GM21619 (cell line): ENCODE results near the gene PCDHGA1.

ENCODE experiments used
- ATAC-seq: cut with Tn5 transposase; IDR thresholded peaks from one replicate; pipeline ENCODE4 v1.9.1; 2021; ENCODE audit not compliant: unreplicated experiment

Gene PCDHGA1

DNA sequence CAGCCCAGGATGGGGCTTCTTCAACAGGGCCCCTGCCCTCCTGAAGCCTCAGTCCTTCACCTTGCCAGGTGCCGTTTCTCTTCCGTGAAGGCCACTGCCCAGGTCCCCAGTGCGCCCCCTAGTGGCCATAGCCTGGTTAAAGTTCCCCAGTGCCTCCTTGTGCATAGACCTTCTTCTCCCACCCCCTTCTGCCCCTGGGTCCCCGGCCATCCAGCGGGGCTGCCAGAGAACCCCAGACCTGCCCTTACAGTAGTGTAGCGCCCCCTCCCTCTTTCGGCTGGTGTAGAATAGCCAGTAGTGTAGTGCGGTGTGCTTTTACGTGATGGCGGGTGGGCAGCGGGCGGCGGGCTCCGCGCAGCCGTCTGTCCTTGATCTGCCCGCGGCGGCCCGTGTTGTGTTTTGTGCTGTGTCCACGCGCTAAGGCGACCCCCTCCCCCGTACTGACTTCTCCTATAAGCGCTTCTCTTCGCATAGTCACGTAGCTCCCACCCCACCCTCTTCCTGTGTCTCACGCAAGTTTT is 182.1 kb downstream of the PCDHGA1 start:
- no peak for ATAC-seq

DNA sequence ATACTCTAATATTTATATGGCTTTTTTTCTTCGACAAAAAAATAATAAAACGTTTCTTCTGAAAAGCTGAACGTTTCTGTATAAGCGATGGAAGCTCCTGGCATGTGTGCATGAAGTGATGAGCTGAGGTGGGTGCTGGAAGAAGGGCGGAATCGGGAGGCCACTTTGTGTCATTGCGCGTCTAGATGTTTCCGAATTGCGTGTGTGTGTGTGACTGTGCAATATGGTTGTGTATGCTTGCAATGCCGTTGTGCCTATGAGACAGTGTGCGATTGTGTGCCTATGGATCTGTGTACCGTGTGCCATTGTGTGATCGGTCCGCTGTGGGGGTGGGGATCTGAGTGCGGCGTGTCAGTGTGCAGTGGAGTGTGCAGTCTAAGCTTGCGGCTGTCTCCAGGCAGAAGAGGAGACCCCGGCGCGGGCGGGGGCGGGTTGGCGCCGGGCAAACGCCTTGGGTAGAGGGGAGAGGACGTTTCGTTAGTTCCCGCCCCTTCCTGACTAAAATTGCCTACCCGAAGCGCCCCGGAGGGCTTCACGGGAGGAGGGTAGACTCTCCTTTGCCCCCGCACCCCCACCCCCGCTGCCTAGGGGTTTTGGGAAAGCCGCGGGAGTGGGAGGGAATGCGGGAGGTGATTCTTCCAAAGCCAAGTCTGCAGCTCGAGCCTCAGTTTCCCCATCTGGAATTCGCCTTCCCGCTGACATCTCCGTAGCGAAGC is 182.8 kb downstream of the PCDHGA1 start:
- no peak for ATAC-seq

DNA sequence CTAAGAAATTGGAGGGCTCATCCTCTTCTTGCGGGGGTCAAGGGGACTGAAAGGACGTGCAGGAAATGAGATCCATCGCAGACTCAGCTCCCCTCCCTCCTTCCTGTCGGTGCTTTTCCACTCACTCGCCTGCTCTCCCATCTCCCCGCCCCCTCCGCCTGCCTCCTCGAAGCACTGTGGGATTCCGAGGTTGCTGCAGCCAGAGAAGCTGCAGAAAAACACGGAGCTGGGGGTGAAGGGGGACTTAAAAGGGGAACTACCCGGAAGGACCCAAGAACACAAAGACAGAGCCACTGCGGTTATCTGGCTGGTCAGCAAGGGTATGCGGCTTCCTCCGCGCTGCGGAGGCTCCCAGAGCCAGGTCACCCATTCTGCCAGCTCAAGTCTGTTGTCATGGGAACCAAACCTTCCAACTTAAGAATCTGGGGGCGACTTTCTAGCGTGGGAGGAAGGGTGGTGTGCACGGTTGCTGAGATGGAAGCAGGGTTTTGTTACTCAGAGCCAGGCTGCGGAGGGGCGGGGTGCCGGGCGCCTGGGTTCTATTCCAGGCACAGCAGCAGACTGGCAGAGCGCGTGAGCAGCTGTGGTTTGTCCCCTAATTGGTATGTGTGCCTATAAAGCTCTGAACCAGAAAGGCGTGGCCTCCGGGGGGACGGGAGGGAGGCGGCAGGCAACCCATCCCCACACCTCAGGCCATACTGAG is 183.5 kb downstream of the PCDHGA1 start:
- peak; percentile 21 for ATAC-seq

DNA sequence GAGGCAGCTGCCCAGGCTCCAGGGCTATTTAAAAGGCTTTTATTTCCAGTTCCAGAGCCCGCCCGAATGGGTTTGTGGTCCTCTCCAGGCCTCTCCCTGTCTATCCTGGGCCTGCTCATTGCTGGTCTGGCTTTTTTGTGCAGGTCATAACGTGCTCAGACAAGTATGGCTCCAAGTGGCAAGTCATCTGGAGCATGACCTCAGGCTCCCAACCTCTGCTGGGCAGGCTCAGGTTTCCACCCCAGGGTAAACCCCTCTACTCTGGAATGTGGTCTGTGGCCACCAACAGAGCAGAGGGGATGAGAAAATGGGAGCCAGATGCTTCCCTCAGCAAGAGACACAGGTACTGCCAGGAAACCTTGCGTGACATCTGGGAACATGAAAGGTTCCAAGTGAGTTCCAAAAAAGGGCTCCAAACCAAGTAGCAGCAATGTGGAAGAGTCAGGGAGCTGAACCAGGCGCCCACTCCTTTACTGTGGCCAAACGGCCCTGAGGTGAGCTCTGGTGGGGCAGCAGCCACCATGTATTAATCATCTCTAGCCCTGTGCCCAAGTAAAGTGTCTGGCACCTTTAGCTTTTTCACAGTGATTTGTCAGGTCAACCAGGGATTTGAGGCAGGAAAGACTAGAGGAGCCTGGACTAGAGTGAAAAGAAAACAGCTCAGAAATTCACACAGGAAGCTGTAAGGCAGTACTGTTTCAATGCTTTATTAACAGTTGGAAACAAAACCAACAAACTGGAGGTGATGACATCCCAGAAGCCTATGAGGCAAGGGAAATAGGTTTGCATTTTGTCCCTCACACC is 184.2 kb downstream of the PCDHGA1 start:
- ATAC-seq = peak; percentile 7

DNA sequence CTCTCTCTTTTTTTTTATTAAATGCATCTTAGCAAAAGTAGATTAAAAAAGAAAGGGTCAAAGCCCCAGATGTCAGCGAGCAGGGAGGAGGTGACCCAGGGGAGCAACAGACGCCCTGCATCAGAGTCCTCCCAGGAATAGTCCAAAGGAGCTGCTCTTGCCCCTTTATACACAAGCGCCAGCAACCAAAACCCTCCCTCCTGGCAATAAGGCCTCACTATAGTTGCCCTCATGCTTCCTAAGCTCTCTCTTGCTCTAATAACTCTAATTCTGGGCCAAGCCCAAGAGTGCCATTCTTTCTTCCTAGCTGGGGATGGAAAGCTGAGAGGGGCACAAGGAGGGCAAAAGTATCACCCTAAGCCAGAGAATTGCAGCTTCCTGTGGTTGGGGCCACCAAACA is 184.8 kb downstream of the PCDHGA1 start:
- ATAC-seq = no peak

DNA sequence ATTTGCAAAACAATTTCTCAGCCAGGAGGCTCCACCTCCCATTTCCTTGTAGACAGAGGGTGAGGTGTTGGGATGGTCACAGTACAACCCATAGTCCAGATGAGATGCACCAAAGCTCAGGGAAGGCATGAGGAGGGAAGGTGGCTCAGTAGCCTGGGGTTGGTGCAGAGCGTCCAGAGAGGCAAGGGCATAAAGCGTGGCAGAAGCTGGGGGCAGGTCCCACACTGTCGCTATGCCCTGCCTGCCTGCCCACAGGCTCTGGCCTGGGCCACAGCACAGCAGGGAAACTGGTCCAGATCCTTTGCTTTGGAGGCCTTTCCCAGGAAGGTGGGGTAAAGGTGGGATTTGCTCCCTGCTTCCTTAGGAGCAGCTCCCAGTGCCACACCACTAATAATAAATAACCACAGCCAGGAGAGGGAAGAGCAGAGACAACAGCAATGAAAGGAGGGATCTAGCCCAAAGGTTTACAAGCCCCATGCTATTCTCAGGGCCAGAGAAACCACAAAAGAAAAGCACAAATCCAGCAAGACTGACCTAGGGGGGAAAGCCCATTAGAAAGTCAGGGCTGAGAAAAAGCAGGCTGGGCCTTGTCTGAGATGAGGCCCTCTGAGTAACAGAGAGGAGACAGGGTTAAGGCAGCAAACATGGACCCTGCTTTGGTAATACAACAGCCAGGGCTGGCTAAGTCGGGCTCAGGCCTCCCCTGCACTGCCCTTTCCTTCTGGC is 185.8 kb downstream of the PCDHGA1 start:
- ATAC-seq = no peak

DNA sequence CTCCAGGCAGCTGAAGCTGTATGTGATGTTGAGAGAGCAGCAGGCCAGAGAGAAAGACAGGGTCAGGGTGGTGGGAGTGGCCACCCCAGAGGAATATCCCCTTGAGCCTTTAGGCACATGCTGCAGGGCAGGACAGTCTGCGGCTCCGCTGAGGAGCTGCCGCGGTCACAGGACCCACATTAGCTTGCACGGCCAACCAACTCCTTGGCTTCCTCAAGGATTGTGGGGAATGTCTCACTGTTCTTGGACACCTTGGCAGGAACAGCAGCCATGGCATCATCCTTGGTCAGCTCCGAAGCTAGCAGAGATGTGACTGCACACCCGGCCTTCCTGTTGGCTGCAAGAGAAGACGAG is 186.3 kb downstream of the PCDHGA1 start:
- no peak for ATAC-seq

DNA sequence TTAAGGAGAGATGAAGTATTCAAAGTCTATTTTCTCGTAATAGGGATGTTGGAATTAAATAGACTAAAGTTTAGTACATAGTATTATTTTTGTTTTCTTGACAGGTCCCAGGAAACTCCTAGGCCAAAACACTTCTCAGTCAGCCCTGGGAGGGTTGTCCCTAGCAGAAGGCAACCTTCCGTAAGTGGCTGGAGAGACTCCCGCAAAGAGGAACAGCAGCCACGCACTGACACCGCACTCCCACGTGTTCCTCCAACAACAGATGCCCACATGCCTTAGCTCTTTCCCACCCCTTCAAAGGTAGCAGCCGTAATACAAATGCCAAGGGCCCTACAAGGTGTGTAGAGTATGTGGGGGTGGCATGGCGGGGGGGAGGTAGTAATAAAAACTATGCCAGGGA is 187.0 kb downstream of the PCDHGA1 start:
- no peak for ATAC-seq

DNA sequence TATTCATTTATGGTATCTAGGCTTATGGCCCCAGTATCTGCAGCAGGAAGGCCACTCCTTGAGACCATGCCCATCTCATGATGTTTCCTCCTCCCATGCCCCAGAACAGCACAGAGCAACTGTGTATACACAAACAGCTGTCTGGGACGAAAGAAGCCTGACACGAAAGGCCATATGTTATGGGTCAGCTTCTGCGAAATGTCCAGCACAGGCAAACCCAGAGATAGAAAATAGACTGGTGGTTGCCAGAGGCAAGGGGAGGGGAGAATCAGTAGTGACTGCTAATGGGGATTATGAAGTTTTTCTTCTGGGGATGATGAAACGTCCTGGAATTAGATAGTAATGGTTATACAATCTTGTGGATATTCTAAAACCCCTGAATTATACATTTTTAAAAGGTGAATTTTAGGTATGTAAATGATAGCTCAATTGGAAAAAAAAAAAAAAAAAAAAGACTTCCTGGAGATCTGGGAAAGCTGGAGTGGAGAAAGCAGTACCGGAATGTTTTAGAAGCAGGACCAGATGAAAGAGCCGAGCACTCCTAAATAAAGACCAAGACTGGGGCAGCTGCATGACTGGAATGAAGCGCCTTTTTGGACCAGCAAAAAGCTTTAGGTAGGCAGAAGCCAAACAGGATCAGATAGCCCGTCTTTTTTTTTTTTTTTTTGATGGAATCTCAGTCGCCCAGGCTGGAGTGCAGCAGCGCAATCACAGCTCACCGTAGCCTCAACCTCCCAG is 187.7 kb downstream of the PCDHGA1 start:
- ATAC-seq = no peak

DNA sequence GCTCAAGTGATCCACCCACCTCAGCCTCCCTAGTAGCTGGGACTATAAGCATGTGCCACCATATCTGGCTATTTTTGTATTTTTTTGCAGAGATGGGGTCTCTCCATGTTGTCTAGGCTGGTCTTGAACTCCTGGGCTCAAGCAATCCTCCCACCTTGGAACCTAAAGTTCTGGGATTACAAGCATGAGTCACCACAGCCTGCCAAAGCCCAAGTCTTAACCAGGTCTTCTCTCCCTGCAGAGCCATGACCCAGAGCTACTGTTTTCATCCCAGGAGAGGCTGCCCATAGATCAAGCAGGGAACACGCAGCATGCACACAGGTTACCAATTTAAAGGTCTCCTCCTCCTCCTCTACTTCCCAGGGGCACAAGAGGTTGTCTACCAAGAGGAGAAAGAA is 188.3 kb downstream of the PCDHGA1 start:
- ATAC-seq = no peak

DNA sequence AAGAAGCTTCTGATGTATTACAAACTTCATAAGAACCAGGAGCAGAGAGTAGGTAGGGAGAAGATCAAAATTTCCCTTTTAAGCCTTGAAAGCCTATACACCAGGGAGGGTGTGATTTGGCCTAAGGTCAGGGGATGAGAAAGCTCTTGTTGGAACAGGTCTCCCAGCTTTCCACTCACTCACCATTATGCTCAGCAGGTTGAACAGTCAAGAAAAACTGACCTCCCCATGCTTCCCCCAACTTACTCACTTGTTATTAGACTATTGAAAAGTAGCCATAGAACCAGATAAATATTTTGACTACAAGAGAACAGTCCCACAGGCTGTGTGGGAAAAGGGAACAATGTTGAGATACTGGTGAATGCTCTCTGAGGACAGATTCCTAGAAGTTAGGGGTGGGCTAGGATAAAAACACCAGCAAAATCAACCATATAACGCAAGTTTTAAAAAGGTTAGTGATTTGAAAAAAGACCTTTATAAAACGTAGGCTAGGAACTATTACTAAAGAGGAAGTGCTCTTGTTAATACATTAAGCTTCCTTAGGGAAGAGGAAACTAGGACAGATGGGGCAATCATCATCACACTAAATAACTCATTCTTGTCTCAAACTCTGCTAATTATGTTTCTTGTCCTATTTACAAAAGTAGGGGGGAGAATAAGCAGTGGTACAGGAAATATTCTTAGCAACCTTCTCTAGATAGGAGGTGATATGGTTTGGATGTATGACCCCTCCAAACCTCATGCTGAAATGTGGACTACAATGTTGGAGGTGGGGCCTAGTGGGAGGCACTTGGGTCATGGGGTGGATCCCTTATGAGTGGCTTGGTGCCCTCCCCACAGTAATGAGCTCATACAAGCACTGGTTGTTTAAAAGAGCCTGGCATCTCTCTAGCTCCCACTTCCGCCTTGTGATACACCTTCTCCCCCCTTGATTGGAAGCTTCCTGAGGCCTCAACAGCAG is 189.6 kb downstream of the PCDHGA1 start:
- ATAC-seq = no peak

DNA sequence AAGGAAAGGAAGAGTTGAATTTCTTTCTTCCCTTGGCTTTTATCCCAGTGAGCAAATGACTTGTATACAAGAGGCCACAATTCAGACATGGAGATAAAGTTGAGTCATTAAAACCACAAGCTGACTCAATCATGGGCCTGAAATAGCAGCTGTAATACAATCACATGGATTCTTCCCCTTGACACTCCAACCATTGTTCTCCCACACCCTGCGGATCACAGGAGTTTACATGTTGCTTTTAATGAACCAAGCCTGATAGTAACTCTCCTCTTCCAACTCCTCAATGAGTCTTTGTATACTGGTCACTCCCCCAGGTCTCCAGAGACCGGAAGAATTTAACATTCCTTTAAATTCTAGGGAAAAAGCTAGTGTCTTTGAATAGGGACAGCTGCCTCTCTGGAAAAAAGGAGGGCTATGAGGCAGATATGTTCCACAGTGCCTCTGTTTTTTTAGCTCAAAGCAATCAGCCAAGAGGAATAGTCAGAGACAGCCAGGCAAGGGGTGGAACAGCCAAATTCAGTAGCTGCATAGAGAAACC is 191.0 kb downstream of the PCDHGA1 start:
- no peak for ATAC-seq

DNA sequence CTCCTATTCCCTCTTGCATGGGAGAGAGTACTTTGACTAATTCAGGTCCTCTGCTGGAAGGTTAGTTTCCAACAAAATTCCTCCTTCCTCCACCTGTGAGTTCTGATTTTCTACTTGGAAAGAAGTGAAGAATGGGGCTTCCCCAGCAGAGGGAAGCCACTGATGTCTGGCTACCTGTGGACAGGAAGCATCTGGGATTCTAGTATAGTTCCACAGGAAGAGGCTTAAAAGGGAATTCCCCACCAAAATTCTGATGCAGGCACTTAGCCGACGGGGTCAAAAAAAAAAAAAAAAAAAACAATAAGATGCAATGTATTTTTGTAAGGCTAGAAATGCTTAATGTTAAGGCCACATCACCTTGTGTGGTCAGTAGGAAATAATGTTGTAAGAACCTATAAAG is 192.0 kb downstream of the PCDHGA1 start:
- no peak for ATAC-seq

DNA sequence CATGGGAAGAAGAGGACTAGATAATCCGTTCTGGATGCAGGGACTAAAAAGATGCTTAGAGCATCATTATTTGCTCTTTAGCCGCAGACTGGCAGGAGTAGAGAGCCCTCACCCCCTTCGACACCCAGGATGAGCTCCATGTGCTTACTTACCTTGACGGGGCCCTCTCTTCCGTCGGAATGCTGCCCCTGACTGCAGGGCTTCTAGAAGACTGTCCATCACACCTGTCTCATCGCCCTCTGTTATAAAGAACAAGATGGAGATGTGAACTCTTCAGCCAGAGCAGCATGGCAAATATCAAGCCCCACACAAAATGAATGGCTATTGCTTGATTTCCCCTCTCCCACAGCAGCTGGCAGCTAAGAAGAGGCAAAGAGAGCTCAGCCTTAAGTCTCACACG is 193.7 kb downstream of the PCDHGA1 start:
- no peak for ATAC-seq

DNA sequence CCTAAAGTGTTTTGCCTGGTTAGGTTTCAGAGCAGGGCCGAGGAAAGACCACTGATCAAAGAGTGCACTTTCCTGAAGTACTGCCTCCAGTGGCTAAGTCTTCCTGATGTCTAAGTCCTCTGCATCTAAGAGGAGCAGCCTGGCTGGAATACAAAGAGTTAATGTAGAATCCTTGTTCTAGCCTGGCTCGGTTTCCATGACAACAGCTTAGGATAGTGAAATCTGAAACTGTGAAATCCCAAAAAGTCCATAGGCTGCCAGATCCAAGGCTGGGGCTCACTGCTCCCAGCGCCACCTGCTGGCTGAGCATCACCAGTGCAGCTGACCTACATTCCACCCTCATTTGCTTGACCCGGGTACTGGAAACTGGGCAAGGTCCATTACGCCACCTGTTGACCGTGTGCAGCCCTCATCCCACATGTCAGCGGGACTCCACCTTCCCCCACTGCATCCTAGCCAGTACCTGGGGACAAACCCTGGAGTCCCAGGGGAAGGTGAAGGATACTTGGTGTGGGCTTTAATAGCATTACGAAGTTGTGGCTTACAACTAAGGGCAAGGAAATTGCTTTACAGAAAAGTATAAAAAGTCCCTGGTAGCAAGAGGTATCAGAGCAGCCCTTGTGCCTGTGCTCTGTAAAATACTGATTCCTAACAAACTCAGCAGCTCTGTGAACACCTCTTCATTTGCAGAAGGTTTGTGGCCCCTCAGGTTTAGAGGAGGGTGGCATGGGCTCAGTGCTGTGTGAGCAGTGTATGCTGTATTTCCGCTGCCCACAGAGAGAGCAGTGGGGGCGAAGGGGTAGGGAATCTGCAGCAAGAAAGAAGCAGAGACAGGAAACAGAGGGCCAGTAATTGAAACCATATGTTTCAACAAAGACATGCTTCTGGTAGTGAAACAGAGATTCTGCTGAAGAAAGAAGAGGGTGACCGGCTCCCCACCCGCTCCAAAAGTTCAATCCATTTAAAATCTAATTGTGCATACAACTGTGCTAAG is 194.6 kb downstream of the PCDHGA1 start:
- peak; percentile 72 for ATAC-seq

DNA sequence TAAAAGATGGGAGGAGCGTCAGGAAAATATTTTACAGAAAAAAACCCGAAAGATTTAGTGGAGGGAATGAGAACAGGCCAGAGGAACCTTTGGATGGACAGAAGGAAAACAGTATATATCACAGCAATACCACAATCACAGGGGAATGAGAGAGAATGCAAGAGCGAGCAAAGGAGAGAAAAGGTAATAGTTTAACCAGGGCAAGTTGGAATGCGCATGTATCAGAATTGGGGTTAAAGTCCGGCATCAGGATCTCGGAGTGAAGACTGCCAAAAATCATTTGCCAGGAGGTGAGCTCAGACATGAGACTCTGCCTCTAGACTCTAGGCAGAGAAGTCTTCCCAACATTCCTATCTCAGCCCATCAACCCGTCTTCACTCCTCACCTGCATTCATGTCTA is 195.3 kb downstream of the PCDHGA1 start:
- ATAC-seq = no peak

DNA sequence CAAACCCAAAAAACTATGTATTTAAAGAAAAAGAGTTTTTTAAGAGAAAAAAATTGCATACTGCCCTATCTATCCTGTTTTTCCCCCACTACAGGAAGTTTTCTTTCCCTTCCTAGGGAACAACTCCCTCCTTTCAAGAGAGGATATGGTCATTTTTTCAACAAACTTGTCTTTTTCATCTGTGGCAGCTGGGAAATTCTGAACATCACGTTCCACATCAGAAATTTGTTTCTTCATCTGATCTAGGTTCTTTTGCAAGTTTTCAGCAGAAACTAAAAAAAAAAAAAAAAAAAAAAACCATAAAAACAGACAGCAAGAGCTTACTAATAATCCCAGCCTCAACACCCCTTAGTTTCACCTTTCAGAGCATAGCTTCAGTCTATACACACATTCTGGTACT is 197.1 kb downstream of the PCDHGA1 start:
- ATAC-seq = no peak
